OCI-LY7 (cell line): ENCODE results near the gene TPRA1. TPM values are rescaled to one million over a fixed set of nuclear protein-coding genes. Genes with fewer than 3 reads are reported as not detected.

Experiments
- BruUV-seq: library from RNA; stranded (reverse); fragments of 400-500 nt; replicated peaks from 2 replicates; lab custom pipeline; 2021; lab: Mats Ljungman, UMichigan
- CTCF ChIA-PET: fragments of 300-600 bp; sonication (Branson Sonifier 250); formaldehyde crosslinking; loops from one replicate; lab custom pipeline; 2022; ENCODE audit warnings: antibody characterized with exemption; ENCODE audit not compliant: unreplicated experiment; lab: Charles Lee
- POLR2A ChIA-PET: fragments of 300-600 bp; sonication (Branson Sonifier 250); formaldehyde crosslinking; loops from one replicate; lab custom pipeline; 2022; ENCODE audit warnings: antibody characterized with exemption; lab: Charles Lee
- DNase-seq: peaks from one replicate; pipeline ENCODE4 v3.0.0-alpha.2; 2015; ENCODE audit warnings: low spot score
- H2AFZ ChIP-seq: fragments of 200-600 bp; sonication (generic), shearing (Covaris generic); 2 replicates; pipeline ENCODE4 v1.6.1; 2014; ENCODE audit warnings: mild to moderate bottlenecking, antibody characterized with exemption, low read length, moderate library complexity
- H3K27ac ChIP-seq: fragments of 200-600 bp; sonication (generic); 2 replicates; pipeline ENCODE4 v1.5.1; 2014; ENCODE audit warnings: mixed run types, low read depth, mild to moderate bottlenecking, moderate library complexity, low read length, inconsistent platforms; ENCODE audit not compliant: poor library complexity, severe bottlenecking
- H3K36me3 ChIP-seq: fragments of 200-600 bp; sonication (generic); 2 replicates; pipeline ENCODE4 v1.6.1; 2014; ENCODE audit warnings: mild to moderate bottlenecking, antibody characterized with exemption, low read length, moderate library complexity, mixed read lengths; ENCODE audit not compliant: insufficient read depth
- H3K4me1 ChIP-seq: fragments of 200-600 bp; sonication (generic); 2 replicates; pipeline ENCODE4 v1.5.1; 2014; ENCODE audit warnings: mild to moderate bottlenecking, low read length; ENCODE audit not compliant: insufficient read depth, poor library complexity, severe bottlenecking
- H3K4me2 ChIP-seq: fragments of 200-600 bp; sonication (generic); 2 replicates; pipeline ENCODE4 v1.6.1; 2014; ENCODE audit warnings: mild to moderate bottlenecking, low read length
- H3K4me3 ChIP-seq: fragments of 200-600 bp; sonication (generic); 2 replicates; pipeline ENCODE4 v1.5.1; 2014; ENCODE audit warnings: mild to moderate bottlenecking, low read depth, low read length; ENCODE audit not compliant: poor library complexity, severe bottlenecking
- H3K79me2 ChIP-seq: fragments of 200-600 bp; sonication (generic); 2 replicates; pipeline ENCODE4 v1.6.1; 2016; ENCODE audit warnings: low read depth, mild to moderate bottlenecking, low read length, moderate library complexity, mixed read lengths; ENCODE audit not compliant: insufficient read depth
- H3K9me2 ChIP-seq: fragments of 200-600 bp; sonication (generic); 2 replicates; pipeline ENCODE4 v1.6.1; 2016; ENCODE audit warnings: mild to moderate bottlenecking, low read length, mixed read lengths; ENCODE audit not compliant: insufficient read depth
- H3K9me3 ChIP-seq: fragments of 200-600 bp; sonication (generic); 2 replicates; pipeline ENCODE4 v1.6.1; 2014; ENCODE audit warnings: mild to moderate bottlenecking, mixed run types, low read length, mixed read lengths
- H4K20me1 ChIP-seq: fragments of 200-600 bp; sonication (generic); 2 replicates; pipeline ENCODE4 v1.6.1; 2014; ENCODE audit warnings: mild to moderate bottlenecking, antibody characterized with exemption, low read length, moderate library complexity, mixed read lengths; ENCODE audit not compliant: insufficient read depth
- EZH2phosphoT487 ChIP-seq: fragments of 200-600 bp; sonication (generic); IDR thresholded peaks from 2 replicates; pipeline ENCODE4 v1.6.1; 2018; ENCODE audit warnings: low read depth, borderline replicate concordance, mild to moderate bottlenecking, mixed run types, antibody characterized with exemption, low read length, moderate library complexity, mixed read lengths
- intact Hi-C: fragments of 100-400 bp; cut with micrococcal nuclease; formaldehyde crosslinking; loops from one replicate; pipeline ENCODE4 v1.10.0; 2022; ENCODE audit not compliant: unreplicated experiment
- total RNA-seq, 2 experiments: library from RNA; depleted of rRNA in 1 of 2; stranded (reverse); fragments of >200 nt in 1 of 2; shearing (Covaris generic) in 1 of 2; gene quantifications; 2 replicates each; pipeline ENCODE4 v1.2.3, GENCODE V29; 2014 to 2022
- TF ChIP-seq, protein P1 (sequence below): fragments of 200-600 bp; sonication (generic); conservative IDR thresholded peaks from 2 replicates; pipeline ENCODE4 v1.5.1; 2014; ENCODE audit warnings: mild to moderate bottlenecking, antibody characterized with exemption, low read length, moderate library complexity, mixed read lengths

Gene TPRA1
- total RNA-seq, 2 experiments from 2014 or later: 32.3 to 51.4 TPM

DNA sequence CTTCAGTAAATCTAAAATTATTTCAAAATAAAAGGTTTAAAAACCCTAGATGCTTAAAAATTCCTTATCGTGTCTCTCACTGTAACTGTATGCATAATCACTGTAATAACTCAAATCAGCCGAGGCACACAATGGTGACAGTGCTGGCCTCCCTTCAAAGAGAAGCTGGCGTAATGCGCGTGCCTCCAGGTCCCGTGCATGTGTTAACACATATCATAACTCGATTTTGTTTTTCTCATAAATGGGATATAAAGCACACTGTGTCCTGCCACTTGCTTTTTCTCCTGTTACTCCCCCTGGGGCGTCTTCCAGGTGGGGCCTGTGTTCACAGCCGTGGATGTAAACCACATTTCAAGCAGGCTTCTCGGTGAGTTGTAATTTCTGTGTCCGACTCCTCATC lies 56.0 kb downstream of the TPRA1 start:
- no TSS peak for BruUV-seq
- Histone ChIP-seq H2AFZ (no peak overlapping the region), H4K20me1 (no peaks in the 10 kb centered on the region), H3K4me2 (no peak overlapping the region), H3K9me2 (no peaks in the 10 kb centered on the region), H3K36me3 (no peaks in the 10 kb centered on the region), H3K9me3 (no peaks in the 10 kb centered on the region), H3K79me2 (no peaks in the 10 kb centered on the region), H3K27ac (no peak overlapping the region), H3K4me3 (no peak overlapping the region), H3K4me1 (no peaks in the 10 kb centered on the region)
- DNase-seq: no peak
- intact Hi-C loops: no loop called here
- TF ChIP-seq EZH2phosphoT487: no peak
- TF ChIP-seq, protein P1, sequence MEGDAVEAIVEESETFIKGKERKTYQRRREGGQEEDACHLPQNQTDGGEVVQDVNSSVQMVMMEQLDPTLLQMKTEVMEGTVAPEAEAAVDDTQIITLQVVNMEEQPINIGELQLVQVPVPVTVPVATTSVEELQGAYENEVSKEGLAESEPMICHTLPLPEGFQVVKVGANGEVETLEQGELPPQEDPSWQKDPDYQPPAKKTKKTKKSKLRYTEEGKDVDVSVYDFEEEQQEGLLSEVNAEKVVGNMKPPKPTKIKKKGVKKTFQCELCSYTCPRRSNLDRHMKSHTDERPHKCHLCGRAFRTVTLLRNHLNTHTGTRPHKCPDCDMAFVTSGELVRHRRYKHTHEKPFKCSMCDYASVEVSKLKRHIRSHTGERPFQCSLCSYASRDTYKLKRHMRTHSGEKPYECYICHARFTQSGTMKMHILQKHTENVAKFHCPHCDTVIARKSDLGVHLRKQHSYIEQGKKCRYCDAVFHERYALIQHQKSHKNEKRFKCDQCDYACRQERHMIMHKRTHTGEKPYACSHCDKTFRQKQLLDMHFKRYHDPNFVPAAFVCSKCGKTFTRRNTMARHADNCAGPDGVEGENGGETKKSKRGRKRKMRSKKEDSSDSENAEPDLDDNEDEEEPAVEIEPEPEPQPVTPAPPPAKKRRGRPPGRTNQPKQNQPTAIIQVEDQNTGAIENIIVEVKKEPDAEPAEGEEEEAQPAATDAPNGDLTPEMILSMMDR: no peak
- ChIA-PET POLR2A (no interaction called here), CTCF (no interaction called here)

DNA sequence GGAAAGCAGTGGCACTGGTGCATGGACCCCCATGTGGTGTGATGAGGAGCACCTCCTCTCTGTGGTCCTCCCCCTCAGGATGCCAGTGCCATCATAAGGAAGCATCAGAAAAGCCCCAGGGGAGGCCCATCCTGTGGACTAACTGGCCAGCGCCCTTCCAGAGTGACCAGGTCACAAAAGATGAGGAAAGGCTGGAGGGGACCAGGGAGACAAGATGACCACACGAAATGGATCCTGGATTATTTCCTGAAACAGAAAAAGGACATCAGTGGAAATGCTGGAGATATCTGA lies 56.4 kb downstream of the TPRA1 start:
- no peaks in the 10 kb centered on the region for H3K4me1 ChIP-seq
- DNase-seq: no peak
- no TSS peak for BruUV-seq
- H3K79me2 ChIP-seq: no peaks in the 10 kb centered on the region
- CTCF ChIA-PET: no interaction called here
- H4K20me1 ChIP-seq: no peaks in the 10 kb centered on the region
- POLR2A ChIA-PET: no interaction called here
- H3K36me3 ChIP-seq: no peaks in the 10 kb centered on the region
- TF ChIP-seq, protein P1: no peak
- TF ChIP-seq EZH2phosphoT487: no peak
- H3K4me2 ChIP-seq: no peak overlapping the region
- intact Hi-C loops: no loop called here
- no peak overlapping the region for H2AFZ ChIP-seq
- no peaks in the 10 kb centered on the region for H3K9me3 ChIP-seq
- H3K27ac ChIP-seq: no peak overlapping the region
- H3K9me2 ChIP-seq: no peaks in the 10 kb centered on the region
- H3K4me3 ChIP-seq: no peak overlapping the region

DNA sequence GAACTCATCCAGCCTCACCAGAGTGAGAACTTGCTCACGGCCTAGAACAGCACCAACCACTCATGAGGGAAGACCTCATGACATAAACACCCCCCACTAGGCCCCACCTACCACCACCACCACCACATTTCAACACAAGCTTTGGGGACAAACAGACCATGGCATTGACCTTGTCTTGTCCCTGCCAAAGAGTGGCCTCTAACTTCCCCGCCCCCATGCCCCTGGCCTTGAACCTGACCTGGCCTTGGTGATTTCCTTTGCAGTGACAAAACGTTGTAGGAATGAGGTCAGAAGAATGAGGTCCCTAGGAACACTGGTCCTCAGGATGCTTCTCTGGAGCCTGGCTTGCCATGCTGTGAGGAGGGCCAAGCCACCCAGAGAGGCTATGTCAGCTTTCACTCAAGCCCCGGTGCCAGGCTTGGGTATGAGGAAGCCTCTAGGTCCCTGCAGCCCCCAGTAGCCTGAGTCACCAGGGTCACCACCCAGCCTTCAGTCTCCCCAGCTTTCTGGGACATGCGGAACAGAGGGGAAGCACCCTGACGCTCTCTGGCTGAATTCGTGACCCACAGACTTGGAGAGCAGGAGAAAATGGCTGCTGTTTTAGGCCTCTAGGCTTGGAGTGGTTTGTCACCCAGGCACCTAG lies 57.9 kb downstream of the TPRA1 start:
- intact Hi-C loops: no loop called here

More for the DNA sequence above, 57.9 kb downstream of the TPRA1 start:
- no peaks in the 10 kb centered on the region for H3K4me1 ChIP-seq
- no peaks in the 10 kb centered on the region for H3K36me3 ChIP-seq
- no TSS peak for BruUV-seq
- TF ChIP-seq EZH2phosphoT487: no peak
- TF ChIP-seq, protein P1: no peak
- H4K20me1 ChIP-seq: no peaks in the 10 kb centered on the region
- H3K27ac ChIP-seq: no peak overlapping the region
- no peak overlapping the region for H2AFZ ChIP-seq
- no peak for DNase-seq
- CTCF ChIA-PET: no interaction called here
- no peak overlapping the region for H3K4me3 ChIP-seq
- no peak overlapping the region for H3K4me2 ChIP-seq
- H3K9me3 ChIP-seq: no peaks in the 10 kb centered on the region
- H3K9me2 ChIP-seq: no peaks in the 10 kb centered on the region
- POLR2A ChIA-PET: no interaction called here
- H3K79me2 ChIP-seq: no peaks in the 10 kb centered on the region
